GM19468 (cell line): Measurements from ENCODE around the gene SET.
"Not testable (repeated sequence)": the region's sequence is repeated elsewhere in the genome, so short reads cannot be mapped to it uniquely, and the experiment has no call there.

Source experiments
- ATAC-seq: cut with Tn5 transposase; IDR thresholded peaks from one replicate; pipeline ENCODE4 v1.9.1; 2021; ENCODE audit warnings: mild to moderate bottlenecking, moderate library complexity, moderate number of reproducible peaks; ENCODE audit not compliant: unreplicated experiment; ENCODE audit errors: extremely low read depth

The SET gene

DNA sequence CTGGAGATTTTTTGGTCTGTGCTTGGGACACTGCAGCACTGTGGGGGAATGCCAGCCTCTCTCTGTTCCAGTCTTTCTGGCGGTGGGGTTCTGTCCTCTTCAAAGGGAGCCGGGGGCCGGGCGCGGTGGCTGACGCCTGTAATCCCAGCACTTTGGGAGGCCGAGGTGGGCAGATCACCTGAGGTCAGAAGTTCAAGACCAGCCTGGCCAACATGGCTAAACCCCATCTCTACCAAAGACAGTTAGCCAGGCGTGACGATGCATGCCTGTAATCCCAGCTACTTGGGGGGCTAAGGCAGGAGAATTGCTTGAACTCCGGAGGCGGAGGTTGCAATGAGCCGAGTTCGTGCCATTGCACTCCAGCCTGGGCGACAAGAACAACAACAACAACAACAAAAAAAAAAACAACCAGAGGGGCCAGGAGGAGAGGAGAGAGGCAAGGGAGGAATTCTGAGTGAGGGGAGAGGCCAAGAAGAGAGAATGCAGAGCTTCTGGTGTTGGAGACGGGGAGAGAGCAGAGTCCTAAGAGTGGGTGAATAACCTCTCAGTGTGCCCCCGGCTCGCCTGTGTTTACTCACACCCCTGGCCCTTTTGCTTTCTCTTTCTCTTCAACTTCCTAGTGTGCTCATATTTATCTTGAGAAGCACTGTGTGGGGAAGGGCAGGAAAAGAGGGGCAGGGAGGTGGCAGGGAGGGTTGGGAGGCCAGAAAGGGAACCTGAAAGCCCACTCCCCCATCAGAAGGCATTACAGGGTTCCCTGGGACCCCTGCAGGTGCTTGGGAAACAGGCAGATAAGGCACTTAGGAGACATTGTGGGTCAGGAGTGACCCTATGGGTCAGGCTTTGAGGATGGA is 3.2 kb upstream of the SET start:
- ATAC-seq: no peak

DNA sequence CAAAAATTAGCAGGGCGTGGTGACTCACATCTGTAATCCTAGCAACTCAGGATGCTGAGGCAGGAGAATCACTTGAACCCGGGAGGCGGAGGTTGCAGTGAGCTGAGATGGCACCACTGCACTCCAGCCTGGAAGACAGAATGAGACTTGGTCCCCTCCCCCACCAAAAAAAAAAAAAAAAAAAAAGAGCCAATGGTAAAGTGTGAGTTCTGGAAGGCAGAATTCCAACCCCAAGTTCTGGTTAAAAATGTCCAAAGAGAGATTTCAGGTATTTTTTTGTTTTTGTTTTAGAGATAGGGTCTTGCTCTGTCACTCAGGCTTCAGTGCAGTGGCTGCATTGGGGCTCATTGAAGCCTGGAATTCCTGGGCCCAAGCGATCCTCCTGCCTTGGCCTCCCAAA is 1.6 kb upstream of the SET start:
- no peak for ATAC-seq

DNA sequence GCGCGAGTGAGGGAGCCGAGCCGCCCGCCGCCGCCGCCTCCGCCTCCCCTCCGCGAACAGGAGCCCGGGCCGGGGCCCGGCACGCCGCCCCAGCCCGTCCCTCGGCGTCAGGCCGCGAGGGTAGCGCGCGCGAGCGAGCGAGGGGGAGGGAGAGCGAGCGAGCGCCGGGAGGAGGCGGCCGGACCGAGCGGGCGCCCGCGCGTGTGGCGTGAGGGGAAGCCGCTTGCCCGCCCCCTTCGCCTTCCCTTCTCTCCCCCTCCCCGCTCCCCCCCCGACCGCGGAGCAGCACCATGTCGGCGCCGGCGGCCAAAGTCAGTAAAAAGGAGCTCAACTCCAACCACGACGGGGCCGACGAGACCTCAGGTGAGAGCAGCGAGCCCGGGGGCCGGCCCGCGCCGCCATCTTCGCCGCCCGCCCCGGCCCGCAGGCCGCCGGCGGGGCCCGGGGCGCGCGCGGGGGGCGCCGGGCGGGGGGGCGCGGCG is 312 bp downstream of the SET start:
- no peak for ATAC-seq

DNA sequence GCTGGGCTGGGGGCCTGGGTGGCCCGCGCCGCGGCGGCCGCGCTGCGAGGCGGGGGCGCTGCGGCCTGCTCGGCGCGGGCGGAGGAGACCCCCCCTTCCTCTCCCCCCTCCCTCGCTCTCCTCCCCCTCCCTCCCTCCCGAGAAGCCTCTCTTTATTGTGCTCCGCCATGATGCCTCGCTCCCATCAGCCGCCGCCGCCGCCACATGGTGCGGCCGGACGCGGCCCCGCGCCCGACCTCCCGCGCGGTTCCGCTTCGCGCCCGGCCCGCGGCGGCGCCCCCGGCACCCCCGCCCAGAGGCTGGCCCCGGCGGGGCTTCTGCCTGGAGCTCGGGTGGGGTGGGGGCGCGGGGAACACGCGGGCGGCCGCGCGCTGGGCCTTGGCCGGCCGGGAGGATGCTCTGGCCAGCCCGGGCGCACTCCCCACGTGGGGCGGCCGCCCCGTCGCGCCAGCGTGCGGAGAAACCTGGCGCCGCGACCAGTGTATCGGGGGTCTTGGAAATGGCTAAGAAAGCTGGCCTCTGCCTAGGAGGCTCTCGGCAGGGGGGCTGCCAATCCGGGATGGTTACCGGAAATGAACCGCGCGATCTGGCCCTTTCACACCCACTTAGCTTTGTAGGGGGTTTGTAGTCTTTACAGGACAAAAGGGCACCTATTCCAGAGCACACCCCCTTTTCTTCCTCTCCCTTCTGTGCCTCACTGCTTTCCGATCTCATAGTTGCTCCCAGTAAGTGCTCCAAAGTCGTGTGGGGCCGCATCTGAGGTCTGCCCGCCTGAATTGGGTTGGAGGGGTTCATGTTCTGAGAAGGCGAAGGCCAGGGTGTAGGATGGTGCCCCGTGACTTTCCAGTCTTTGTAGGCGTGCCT is 1.0 kb downstream of the SET start:
- ATAC-seq: no peak

DNA sequence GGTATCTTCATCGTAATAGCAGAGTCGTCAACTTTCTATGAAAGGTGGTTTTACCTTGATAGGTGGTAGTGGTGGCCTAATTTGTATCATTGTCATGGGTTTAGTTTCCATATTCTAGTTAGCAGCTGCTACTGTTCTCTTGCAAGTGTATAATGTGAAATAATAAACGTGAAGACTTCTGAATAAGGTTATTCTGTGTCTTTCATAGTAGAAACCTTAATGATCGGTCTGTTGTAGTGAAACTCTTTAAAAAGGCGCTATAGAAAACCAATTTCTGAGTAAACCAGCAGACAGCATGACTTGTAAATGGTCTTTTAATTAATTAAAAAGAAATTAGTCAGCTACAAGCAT is 1.6 kb downstream of the SET start:
- no peak for ATAC-seq

DNA sequence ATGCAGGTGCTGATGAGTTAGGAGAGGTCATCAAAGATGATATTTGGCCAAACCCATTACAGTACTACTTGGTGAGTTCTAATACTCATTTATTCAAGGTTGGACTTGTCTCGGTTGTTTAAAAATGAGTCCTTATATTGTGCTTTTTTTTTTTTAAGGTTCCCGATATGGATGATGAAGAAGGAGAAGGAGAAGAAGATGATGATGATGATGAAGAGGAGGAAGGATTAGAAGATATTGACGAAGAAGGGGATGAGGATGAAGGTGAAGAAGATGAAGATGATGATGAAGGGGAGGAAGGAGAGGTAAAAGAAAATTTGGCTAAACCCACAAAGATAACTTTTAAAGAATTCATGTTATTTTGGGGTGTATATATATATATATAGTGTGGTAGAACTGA is 4.7 kb downstream of the SET start:
- not testable (repeated sequence) for ATAC-seq

DNA sequence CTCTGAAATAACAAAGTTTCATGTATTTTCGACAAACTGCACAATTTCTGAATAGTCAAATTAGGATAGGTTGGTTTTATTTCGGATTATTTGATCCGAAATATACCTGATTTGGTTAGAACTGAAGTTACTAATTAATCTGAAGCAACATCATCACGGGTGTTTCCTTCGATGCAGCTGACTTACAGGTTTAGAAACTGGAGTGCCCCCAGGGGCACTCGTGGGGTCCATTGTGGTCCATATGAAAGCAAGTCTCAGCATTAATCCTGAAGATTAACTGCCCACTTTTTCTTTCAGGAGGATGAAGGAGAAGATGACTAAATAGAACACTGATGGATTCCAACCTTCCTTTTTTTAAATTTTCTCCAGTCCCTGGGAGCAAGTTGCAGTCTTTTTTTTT is 5.3 kb downstream of the SET start:
- ATAC-seq: no peak

DNA sequence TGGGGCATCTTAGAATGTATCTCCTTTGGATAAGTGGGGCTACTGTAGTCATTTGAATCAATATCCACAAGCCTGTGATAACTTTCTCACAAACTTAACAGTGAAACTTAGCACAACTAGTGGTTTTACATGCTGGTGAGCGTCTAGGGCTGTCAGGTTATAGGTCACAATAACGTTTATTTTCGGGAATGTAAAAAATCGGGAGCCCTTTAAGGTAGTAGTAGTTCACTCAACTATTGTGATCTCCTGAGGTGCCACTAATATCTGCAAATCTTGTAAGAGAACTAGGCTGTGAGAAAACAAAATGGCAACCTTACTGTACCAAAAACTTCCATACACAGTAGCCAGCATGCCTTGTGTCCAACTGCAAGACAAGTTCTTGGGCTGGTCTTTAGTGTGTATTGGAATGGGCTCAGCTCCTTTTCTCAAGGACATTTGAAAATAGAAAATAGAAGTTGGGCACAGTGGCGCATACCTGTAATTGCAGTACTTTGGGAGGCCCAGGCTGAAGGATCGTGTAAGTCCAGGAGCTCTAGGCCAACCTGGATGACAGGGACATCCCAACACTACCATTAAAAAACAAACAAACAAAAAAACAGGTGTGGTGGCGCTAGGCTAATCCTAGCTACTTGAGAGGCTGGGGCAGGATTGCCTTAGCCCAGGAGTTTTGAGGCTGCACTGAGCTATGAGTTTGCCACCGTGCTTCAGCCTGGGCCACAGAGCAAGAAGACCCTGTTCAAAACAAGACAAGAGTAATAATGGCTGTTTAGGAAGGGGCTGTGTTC is 8.1 kb downstream of the SET start:
- no peak for ATAC-seq

DNA sequence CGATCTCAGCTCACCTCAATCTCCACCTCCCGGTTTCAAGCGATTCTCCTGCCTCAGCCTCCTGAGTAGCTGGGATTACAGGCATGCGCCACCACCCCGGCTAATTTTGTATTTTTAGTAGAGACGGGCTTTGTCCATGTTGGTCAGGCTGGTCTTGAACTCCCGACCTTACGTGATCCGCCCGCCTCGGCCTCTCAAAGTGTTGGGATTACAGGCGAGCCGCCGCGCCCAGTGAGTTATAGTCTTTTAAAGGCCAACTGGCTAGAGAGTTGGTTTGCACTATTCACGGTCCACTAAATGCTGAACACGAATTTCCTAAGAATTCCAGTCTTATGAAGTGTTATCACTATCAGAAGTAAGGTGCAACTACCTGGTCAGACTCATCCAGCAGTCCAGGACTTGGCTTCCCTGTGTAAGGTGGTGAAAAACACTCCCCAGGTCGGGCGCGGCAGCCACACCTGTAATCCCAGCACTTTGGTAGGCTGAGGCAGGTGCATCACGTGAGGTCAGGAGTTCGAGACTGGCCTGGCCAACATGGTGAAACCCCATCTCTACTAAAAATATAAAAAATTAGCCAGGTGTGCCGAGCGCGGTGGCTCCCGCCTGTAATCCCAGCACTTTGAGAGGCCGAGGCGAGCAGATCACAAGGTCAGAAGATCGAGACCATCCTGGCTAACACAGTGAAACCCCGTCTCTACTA is 10.2 kb downstream of the SET start:
- ATAC-seq: not testable (repeated sequence)

DNA sequence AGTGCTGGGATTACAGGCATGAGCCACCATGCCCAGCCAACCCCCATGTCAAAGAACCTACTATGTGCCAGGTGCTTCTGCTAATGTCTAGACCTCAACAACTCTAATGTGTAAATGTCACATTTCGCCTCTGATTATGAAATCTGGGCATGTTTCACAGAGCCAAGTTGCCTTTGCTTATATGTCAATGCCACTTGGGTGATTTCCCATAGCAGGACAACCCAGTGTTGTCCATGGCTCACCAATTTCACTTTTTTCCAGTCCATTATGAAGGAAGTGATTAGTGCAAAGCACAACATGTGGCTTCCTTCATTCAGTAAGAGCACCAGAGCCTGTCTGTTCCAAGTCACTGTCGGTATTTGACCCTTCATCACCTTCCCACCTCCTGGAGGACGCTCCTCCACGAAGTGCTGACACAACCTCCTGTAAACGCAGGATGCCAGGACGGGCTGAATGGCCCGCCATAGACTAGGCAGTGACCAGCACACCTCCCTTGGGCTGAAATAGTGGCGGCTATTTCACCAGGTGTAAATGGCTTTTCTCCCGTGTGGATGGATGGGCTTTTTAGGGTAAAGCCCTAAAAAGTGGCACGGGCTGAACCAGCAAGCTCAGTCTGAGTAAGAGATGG is 12.3 kb downstream of the SET start:
- ATAC-seq: no peak

DNA sequence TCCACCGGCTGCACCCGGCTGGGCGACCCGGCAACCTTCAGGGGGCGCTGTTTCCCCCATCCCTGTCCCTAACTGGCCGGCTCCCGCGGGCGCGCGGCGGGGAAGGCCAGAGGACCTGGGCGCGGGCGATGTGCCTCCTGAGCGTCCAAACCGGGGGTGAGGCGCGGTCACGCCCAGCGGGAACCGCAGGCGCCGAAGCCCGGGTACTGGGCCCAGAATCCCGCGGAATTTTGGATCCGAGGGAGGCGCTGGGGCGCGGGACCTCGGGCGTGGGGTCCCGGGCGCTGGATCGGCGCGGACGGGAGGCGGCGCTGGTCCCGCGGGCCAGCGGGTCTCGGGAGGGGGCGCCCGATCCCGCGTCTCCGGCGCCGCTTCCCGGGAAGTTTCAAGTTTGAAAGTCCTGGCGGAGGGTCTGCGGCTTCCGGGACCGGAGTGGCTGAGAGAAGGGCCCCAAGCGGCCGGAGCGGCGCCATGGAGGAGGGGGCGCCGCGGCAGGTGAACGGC is 13.5 kb downstream of the SET start, which contains the start of gene PKN3:
PKN3 (plus strand) TSS at position 59 of the 504 bp plus-strand sequence; CDS start at position 472, 413 bp downstream.
- peak; percentile 42 for ATAC-seq

DNA sequence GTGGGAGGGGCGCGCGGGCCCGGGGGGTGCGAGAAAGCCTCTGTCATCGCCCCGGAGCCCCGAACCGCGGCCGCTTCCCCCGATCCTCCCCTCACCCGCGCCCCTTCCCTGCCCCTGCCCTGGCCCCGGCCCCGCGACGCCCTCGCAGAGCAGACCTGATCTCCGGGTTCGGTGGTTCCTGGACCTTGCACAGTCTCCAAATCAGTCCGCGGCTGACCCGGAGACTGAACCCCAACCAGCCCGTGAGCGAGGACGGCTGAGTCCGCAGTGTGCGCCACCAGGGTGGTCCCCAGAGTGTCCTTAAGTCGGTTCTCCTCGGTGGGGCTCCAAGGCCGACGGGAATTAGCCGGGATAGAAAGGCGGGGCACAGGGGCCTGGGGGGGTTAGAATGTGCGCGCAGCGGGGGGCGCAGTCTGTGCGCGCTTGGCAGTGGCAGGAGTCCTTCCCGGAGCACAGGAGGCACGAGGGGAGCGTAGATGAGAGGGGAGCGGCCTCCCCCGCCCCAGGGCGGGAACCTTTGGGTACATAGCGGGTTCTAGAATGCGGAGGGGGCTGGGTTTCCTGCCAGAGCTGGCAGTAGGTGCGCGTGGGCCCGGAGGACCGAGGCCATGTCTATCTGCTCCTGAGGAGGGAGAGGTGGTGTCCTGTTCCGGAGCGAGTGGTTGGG is 14.1 kb downstream of the SET start:
- no peak for ATAC-seq

DNA sequence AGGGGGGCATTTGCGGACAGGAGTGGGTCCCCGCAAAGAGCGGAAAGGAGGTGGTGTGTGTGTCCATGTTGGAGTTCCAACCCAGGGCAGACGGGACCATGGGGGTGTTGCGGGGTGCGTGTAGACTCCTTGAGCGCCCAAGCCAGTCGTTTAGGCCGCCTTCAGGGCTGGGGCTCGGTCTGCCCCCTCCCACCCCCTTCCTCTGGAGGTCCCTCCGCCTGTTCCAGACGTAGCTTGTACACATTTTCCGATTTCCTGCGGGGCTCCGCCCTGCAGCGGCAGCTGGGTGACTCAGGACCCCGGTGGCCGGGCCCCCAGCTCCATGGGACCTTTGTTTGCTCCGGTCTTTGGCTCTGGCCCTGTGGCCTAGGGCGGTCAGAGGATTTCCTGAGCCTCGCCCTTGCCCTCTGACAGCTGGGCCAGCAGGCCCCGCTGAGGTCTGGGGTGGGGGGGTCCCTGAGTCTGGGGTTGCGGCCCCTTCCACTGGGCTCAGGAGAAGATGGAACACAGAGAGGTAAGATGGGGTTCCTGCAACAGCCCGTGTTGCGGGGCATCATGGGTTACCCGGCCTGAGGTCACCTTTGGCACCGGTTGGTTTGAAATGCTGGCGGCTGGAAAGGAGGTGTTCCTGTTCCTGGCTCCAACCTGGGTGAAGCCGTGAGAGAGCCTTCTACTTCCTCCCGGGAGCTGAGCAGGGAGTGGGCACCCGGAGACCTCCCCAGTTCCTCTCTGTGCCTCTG is 14.8 kb downstream of the SET start:
- ATAC-seq: no peak

DNA sequence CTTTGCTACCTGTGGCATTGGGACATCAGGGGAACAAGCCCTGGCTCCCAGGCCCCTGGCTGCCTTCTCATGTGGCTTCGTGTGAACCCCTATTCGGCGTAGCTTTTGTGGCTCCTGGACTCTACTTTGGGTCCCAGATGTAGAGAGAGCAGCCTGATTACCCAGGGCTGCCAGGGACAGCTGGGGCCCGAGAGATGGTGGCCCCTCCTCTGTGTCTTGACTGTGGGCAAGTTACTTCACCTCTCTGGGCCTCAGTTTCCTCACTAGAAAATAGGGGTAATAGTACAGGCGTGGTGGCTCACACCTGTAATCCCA is 15.3 kb downstream of the SET start:
- ATAC-seq: no peak

DNA sequence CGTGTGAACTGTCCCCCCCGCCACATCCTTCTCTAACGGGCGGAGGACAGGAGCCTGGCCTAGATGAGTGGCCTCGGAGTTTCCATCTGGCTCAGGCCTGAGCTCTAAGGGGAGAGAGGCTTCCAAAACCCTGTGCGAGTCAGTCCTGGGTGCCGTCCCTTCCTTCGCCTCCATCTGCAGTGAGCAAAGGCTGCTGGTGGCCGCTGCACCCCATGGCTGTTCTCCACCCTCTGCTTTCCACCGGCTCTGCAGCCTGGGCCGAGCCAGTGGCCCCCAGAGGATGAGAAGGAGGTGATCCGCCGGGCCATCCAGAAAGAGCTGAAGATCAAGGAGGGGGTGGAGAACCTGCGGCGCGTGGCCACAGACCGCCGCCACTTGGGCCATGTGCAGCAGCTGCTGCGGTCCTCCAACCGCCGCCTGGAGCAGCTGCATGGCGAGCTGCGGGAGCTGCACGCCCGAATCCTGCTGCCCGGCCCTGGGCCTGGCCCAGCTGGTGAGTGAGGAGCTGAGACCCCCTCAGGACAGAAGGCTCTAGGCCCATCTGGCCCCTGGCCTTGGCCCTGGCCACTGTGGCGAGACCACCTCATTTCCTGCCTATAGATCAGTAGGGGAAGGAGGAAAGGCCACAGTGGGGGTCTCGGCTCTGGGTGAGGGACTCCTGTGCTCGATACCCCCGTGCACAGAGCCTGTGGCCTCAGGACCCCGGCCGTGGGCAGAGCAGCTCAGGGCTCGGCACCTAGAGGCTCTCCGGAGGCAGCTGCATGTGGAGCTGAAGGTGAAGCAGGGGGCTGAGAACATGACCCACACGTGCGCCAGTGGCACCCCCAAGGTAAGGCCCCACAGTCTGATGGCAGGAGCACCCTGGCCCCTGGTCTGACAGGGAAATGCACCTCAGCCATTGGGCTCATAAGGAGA is 16.3 kb downstream of the SET start:
- no peak for ATAC-seq

DNA sequence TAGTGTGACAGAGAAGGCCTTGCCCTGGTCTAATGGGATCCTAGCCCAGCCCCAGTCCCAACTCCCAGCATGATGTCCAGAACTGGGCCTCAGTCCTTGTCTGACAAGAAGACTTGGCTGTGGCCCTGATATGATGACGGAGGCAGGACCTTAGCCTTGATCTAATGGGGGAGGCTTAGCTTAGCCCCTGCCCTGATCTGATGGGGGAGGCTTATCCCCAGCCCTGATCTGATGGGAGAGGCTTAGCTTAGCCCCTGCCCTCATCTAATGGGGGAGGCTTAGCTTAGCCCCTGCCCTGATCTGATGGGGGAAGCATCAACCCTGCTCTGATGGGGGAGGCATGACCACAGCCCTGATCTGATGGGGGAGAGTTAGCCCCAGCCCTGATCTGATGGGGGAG is 17.0 kb downstream of the SET start:
- ATAC-seq: no peak
